T-helper 1 cell treated with Interleukin-12 subunit alpha and Interleukin-12 subunit beta and Interleukin-4 antibody, amounts not matched to agents 30 μg/mL and 1 μg/mL, for 36 hours (primary cell): ENCODE measurements around the gene KCNG2.

Experiments used
- H3K27ac Mint-ChIP-seq: one replicate; pipeline ENCODE4 v1.8.0; 2021; ENCODE audit warnings: mild to moderate bottlenecking, mixed read lengths
- H3K27me3 Mint-ChIP-seq: one replicate; pipeline ENCODE4 v1.8.0; 2021; ENCODE audit warnings: low read depth, mixed read lengths
- H3K36me3 Mint-ChIP-seq: one replicate; pipeline ENCODE4 v1.8.0; 2021; ENCODE audit warnings: low read depth, mixed read lengths
- H3K4me1 Mint-ChIP-seq: one replicate; pipeline ENCODE4 v1.8.0; 2021; ENCODE audit warnings: low read depth, mixed read lengths
- H3K4me3 Mint-ChIP-seq: one replicate; pipeline ENCODE4 v1.8.0; 2021; ENCODE audit warnings: mild to moderate bottlenecking, moderate library complexity, mixed read lengths
- H3K9me3 Mint-ChIP-seq: one replicate; pipeline ENCODE4 v1.8.0; 2021; ENCODE audit warnings: mixed read lengths

KCNG2 gene

GRCh38 chr18:79927607-79928562, 130.1 kb downstream of the KCNG2 start:
- Mint-ChIP-seq H3K27ac (no peak overlapping the region), H3K36me3 (peaks cover 48% of the 10 kb centered on the region), H3K4me3 (no peak overlapping the region), H3K27me3 (no peaks in the 10 kb centered on the region), H3K4me1 (no peaks in the 10 kb centered on the region), H3K9me3 (peaks cover 37% of the 10 kb centered on the region)

GRCh38 chr18:79928563-79928960, 130.8 kb downstream of the KCNG2 start:
- Mint-ChIP-seq H3K36me3 (peaks cover 50% of the 10 kb centered on the region), H3K4me3 (no peak overlapping the region), H3K4me1 (no peaks in the 10 kb centered on the region), H3K9me3 (peaks cover 44% of the 10 kb centered on the region), H3K27ac (no peak overlapping the region), H3K27me3 (no peaks in the 10 kb centered on the region)

GRCh38 chr18:79930020-79930642, 132.4 kb downstream of the KCNG2 start:
- peaks cover 54% of the 10 kb centered on the region for H3K9me3 Mint-ChIP-seq
- H3K27ac Mint-ChIP-seq, result no peak overlapping the region
- H3K4me3 Mint-ChIP-seq, result no peak overlapping the region
- H3K4me1 Mint-ChIP-seq, result no peaks in the 10 kb centered on the region
- H3K36me3 Mint-ChIP-seq, result peaks cover 57% of the 10 kb centered on the region
- no peaks in the 10 kb centered on the region for H3K27me3 Mint-ChIP-seq

GRCh38 chr18:79931475-79931874, 133.7 kb downstream of the KCNG2 start:
- Mint-ChIP-seq H3K36me3 (peaks cover 71% of the 10 kb centered on the region), H3K4me3 (no peak overlapping the region), H3K27ac (no peak overlapping the region), H3K4me1 (no peaks in the 10 kb centered on the region), H3K9me3 (peaks cover 67% of the 10 kb centered on the region), H3K27me3 (no peaks in the 10 kb centered on the region)

- no peak overlapping the region for H3K4me3 Mint-ChIP-seq
- no peak overlapping the region for H3K27ac Mint-ChIP-seq
- H3K27me3 Mint-ChIP-seq, result no peaks in the 10 kb centered on the region
- peaks cover 84% of the 10 kb centered on the region for H3K36me3 Mint-ChIP-seq
- peaks cover 74% of the 10 kb centered on the region for H3K9me3 Mint-ChIP-seq
- H3K4me1 Mint-ChIP-seq, result no peaks in the 10 kb centered on the region
Measured at GRCh38 chr18:79932907-79933306, 135.2 kb downstream of the KCNG2 start.

- Mint-ChIP-seq H3K36me3 (peaks cover 83% of the 10 kb centered on the region), H3K27me3 (no peaks in the 10 kb centered on the region), H3K9me3 (peaks cover 71% of the 10 kb centered on the region), H3K4me3 (no peak overlapping the region), H3K4me1 (no peaks in the 10 kb centered on the region), H3K27ac (no peak overlapping the region)
Measured at GRCh38 chr18:79933765-79934164, 136.0 kb downstream of the KCNG2 start.

- Mint-ChIP-seq H3K27ac (no peak overlapping the region), H3K36me3 (peaks cover 82% of the 10 kb centered on the region), H3K4me1 (no peaks in the 10 kb centered on the region), H3K4me3 (no peak overlapping the region), H3K27me3 (no peaks in the 10 kb centered on the region), H3K9me3 (peaks cover 64% of the 10 kb centered on the region)
Measured at GRCh38 chr18:79934311-79935097, 136.8 kb downstream of the KCNG2 start.

GRCh38 chr18:79935098-79935480, 137.4 kb downstream of the KCNG2 start:
- H3K36me3 Mint-ChIP-seq, result peaks cover 81% of the 10 kb centered on the region
- H3K9me3 Mint-ChIP-seq, result peaks cover 58% of the 10 kb centered on the region
- no peak overlapping the region for H3K27ac Mint-ChIP-seq
- H3K27me3 Mint-ChIP-seq, result no peaks in the 10 kb centered on the region
- no peak overlapping the region for H3K4me3 Mint-ChIP-seq
- no peaks in the 10 kb centered on the region for H3K4me1 Mint-ChIP-seq

GRCh38 chr18:79935499-79935898, 137.8 kb downstream of the KCNG2 start:
- H3K27ac Mint-ChIP-seq, result no peak overlapping the region
- peaks cover 79% of the 10 kb centered on the region for H3K36me3 Mint-ChIP-seq

GRCh38 chr18:79935925-79936324, 138.2 kb downstream of the KCNG2 start:
- Mint-ChIP-seq H3K4me1 (no peaks in the 10 kb centered on the region), H3K27me3 (no peaks in the 10 kb centered on the region), H3K4me3 (no peak overlapping the region), H3K9me3 (peaks cover 54% of the 10 kb centered on the region), H3K27ac (no peak overlapping the region), H3K36me3 (peaks cover 80% of the 10 kb centered on the region)

More at GRCh38 chr18:79935499-79935898, 137.8 kb downstream of the KCNG2 start:
- Mint-ChIP-seq H3K4me3 (no peak overlapping the region), H3K27me3 (no peaks in the 10 kb centered on the region), H3K4me1 (no peaks in the 10 kb centered on the region), H3K9me3 (peaks cover 54% of the 10 kb centered on the region)

- Mint-ChIP-seq H3K4me1 (no peaks in the 10 kb centered on the region), H3K9me3 (peaks cover 47% of the 10 kb centered on the region), H3K27me3 (no peaks in the 10 kb centered on the region), H3K4me3 (no peak overlapping the region), H3K36me3 (peaks cover 75% of the 10 kb centered on the region), H3K27ac (no peak overlapping the region)
Measured at GRCh38 chr18:79936641-79937040, 138.9 kb downstream of the KCNG2 start.

GRCh38 chr18:79937103-79937860, 139.5 kb downstream of the KCNG2 start:
- Mint-ChIP-seq H3K27ac (no peak overlapping the region), H3K9me3 (peaks cover 43% of the 10 kb centered on the region), H3K4me1 (no peaks in the 10 kb centered on the region)

GRCh38 chr18:79938196-79938595, 140.5 kb downstream of the KCNG2 start:
- Mint-ChIP-seq H3K27ac (no peak overlapping the region), H3K9me3 (peaks cover 34% of the 10 kb centered on the region), H3K27me3 (no peaks in the 10 kb centered on the region), H3K4me1 (no peaks in the 10 kb centered on the region), H3K4me3 (no peak overlapping the region), H3K36me3 (peaks cover 69% of the 10 kb centered on the region)

More at GRCh38 chr18:79937103-79937860, 139.5 kb downstream of the KCNG2 start:
- Mint-ChIP-seq H3K27me3 (no peaks in the 10 kb centered on the region), H3K36me3 (peaks cover 75% of the 10 kb centered on the region), H3K4me3 (no peak overlapping the region)

GRCh38 chr18:79939096-79939495, 141.4 kb downstream of the KCNG2 start:
- Mint-ChIP-seq H3K4me3 (no peak overlapping the region), H3K27ac (no peak overlapping the region), H3K27me3 (no peaks in the 10 kb centered on the region), H3K9me3 (peaks cover 25% of the 10 kb centered on the region), H3K36me3 (peaks cover 60% of the 10 kb centered on the region), H3K4me1 (peaks cover 1% of the 10 kb centered on the region)
